Large intestine (tissue), 3 donors: ENCODE data around the gene TMEM121. TPM values are rescaled to one million over a fixed set of nuclear protein-coding genes. Genes with fewer than 3 reads are reported as not detected.
"Not testable (repeated sequence)": the region's sequence is repeated elsewhere in the genome, so short reads cannot be mapped to it uniquely, and the experiment has no call there.

Experiments used
- DNase-seq, 2 donors: peaks; one replicate each; pipeline versions ENCODE4 v3.0.0 to v3.0.0-alpha.2; 2013
- H3K27ac ChIP-seq: one replicate; pipeline ENCODE4 v1.5.1; 2013; ENCODE audit warnings: low read length
- H3K27me3 ChIP-seq: 2 replicates; pipeline ENCODE4 v1.6.1; 2013; ENCODE audit warnings: low read length; ENCODE audit not compliant: control insufficient read depth, insufficient read depth
- H3K36me3 ChIP-seq: 2 replicates; pipeline ENCODE4 v1.6.1; 2013; ENCODE audit warnings: low read length; ENCODE audit not compliant: control insufficient read depth, insufficient read depth
- H3K4me1 ChIP-seq: one replicate; pipeline ENCODE4 v1.6.1; 2013; ENCODE audit warnings: low read length; ENCODE audit not compliant: control insufficient read depth, insufficient read depth
- H3K4me3 ChIP-seq: one replicate; pipeline ENCODE4 v1.5.1; 2013; ENCODE audit warnings: low read length
- H3K9me3 ChIP-seq: one replicate; pipeline ENCODE4 v1.6.1; 2013; ENCODE audit warnings: mild to moderate bottlenecking, low read depth, low read length, moderate library complexity; ENCODE audit not compliant: control insufficient read depth
- WGBS: methylation state at CpG from one replicate; pipeline ENCODE4 v1.1.5; 2013; ENCODE audit warnings: low lambda C conversion rate; ENCODE audit not compliant: insufficient coverage; 5-methylcytosine and 5-hydroxymethylcytosine counted together
- polyA plus RNA-seq: library from polyadenylated mRNA; unstranded; fragments of 120-200 nt; gene quantifications from one replicate; pipeline ENCODE4 v1.2.1, GENCODE V29; 2013

TMEM121 gene
- polyA plus RNA-seq, 1 donor, result 3.0 TPM

DNA sequence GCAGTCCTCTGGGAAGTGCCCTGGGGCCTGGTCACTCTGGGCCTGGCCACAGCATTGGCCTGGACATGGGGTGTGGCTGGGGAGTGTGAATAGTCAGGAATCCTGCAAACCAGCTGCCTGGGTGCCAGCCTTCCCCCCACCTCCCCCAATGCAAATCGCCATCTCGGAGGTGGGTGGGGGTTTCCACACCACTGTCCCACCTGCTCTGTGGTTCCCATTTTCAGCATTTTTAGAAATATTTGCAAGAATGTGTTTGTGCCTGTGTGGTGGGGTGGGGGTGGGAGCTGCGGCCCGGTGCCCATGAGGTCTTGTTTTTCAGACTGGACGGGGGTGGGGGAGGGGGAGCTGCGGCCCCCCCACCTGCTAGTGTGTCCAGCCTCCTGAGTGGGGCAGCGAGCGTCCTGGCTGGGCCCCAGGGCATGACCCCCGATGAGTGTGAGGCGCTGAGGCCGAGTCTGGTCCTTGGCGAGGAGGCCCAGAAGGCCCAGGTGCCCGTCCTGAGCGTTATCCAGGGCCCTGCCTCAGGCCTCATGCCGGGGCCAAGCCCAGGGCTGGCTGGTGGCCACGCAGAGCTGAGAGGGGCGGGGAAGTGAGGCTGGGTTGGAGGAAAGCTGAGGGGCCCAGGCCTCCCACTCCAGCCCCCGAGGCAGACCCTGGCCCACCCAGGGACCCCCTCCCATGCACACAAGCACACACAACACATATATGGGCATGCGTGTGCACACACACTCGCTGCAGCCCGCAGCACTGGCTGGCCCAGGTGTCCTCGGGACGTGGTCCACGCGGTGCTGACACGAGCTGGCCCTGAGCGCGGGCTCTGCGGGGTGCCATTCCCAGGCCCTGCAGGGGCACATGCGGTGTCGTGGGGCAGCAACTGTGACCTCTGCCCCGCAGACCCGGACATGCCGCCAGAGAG lies 40.1 kb downstream of the TMEM121 start:
- no CpG with 5 or more reads among the region's 34 CpGs for WGBS

DNA sequence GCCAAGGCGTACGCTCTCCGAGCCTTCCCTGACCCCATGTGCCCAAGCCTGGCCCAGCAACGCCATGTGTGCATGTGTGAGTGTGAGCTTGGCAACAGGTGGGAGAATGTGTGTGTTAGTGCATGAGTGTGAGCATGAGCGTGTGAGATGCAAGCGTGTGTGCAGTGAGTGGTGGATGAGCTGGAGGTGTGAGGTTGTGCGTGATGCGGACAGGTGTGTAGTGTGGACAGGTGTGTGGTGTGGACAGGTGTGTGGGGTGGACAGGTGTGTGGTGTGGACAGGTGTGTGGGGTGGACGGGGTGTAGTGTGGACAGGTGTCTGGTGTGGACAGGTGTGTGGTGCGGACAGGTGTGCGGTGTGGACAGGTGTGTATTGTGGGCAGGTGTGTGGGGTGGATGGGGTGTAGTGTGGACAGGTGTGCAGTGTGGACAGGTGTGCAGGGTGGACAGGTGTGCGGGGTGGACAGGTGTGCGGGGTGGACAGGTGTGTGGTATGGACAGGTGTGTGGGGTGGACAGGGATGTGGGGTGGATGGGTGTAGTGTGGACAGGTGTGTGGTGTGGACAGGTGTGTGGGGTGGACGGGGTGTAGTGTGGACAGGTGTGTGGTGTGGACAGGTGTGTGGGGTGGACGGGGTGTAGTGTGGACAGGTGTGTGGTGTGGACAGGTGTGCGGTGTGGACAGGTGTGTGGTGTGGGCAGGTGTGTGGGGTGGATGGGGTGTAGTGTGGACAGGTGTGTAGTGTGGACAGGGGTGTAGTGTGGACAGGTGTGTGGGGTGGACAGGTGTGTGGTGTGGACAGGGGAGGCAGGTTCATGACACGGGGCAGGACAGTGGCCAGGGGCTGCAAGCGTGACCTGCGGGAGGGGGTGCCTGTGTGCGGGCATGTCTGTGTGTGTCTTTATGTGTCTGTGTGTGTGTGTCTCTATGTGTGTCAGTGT lies 41.1 kb downstream of the TMEM121 start:
- WGBS, result 100% methylated on average over 3 of the region's 20 CpGs
- not testable (repeated sequence) for H3K27ac ChIP-seq, DNase-seq, H3K36me3 ChIP-seq, H3K4me1 ChIP-seq, H3K27me3 ChIP-seq, H3K4me3 ChIP-seq
- H3K9me3 ChIP-seq, result peaks cover 28% of the 10 kb centered on the region

More for the DNA sequence above, 40.1 kb downstream of the TMEM121 start:
- H3K9me3 ChIP-seq, result peaks cover 28% of the 10 kb centered on the region
- not testable (repeated sequence) for H3K27me3 ChIP-seq, H3K4me1 ChIP-seq, H3K36me3 ChIP-seq, H3K27ac ChIP-seq, H3K4me3 ChIP-seq, DNase-seq

DNA sequence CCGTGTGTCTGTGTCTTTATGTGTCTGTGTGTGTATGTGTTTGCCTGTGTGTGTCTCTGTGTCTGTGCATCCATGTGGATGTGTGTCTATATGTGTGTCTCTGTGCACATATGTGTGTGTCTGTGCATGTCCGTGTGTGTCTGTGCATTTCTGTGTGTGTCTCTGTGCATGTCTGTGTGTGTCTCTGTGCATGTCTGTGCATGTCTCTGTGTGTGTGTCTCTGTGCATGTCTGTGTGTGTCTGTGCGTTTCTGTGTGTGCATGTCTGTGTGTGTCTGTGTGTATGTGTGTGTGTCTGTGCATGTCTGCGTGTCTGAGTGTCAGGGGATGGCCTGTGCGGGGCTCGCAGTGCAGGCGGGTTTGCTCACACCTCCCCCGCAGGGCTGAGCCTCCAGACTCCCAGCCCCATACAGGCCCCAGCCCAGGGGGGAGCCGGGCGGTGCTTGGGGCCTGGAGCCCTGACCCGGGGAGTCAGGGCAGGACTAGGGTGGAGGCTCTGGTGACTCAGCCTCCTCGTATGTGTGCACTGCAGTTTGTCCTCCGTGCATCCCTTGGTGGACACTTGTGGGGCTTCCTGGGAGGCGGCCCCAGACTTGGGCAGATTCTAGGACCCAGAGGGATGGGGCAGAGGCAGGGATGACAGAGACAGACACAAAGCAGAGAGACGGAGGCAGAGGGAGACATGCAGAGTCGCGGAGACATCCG lies 41.9 kb downstream of the TMEM121 start:
- H3K36me3 ChIP-seq, H3K27ac ChIP-seq, DNase-seq, H3K4me1 ChIP-seq, H3K27me3 ChIP-seq, H3K4me3 ChIP-seq: not testable (repeated sequence)
- peaks cover 27% of the 10 kb centered on the region for H3K9me3 ChIP-seq
- no CpG with 5 or more reads among the region's 18 CpGs for WGBS

DNA sequence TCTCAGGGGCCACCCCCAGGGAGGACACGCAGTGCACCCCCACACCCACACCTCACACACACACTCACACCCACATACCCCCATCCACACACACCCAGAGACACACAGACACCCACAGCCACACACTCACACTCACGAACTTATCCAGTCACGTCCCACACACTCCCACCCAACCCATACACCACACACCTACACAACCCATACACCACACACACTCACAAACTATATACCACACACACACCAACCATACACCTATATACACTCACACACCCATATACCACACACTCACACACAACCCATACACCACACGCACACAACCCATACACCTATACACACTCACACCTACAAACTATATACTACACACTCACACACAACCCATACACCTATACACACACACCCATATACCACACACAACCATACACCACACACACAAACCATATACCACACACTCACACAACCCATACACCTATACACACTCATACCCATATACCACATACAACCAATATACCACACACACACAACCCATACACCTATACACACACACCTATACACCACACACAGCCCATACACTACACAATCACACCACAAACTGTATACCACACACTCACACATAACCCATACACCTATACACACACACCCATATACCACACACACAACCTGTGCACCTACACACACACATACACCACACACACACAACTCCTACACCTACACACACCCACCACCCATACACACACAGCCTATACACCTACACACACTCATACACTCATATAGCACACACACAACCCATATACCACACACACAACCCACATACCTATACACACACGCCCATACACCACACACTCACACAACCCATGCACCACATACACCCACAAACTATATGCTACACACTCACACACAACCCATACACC lies 42.7 kb downstream of the TMEM121 start:
- H3K4me1 ChIP-seq, result no peaks in the 10 kb centered on the region
- no peaks in the 10 kb centered on the region for H3K27me3 ChIP-seq
- no peak for DNase-seq
- no peak overlapping the region for H3K27ac ChIP-seq
- H3K36me3 ChIP-seq, result no peaks in the 10 kb centered on the region
- 100% methylated on average over 1 of the region's 5 CpGs for WGBS
- H3K4me3 ChIP-seq, result no peak overlapping the region
- H3K9me3 ChIP-seq, result peaks cover 26% of the 10 kb centered on the region

DNA sequence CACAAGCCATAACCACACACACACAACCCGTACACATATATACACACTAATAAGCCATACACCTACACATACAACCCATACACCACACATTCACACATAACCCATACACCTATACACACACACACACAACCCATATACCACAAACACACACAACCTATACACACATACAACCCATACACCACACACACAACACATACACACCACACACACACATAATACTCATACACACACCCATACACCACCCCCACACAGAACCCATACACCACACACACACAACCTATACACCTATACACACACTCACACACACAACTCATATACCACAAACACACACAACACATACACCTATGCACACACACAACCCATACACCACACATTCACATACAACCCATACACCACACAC lies 44.1 kb downstream of the TMEM121 start:
- no peak for DNase-seq
- H3K27ac ChIP-seq, result no peak overlapping the region
- H3K27me3 ChIP-seq, result no peaks in the 10 kb centered on the region
- no peaks in the 10 kb centered on the region for H3K4me1 ChIP-seq
- H3K36me3 ChIP-seq, result no peaks in the 10 kb centered on the region
- H3K9me3 ChIP-seq, result peaks cover 26% of the 10 kb centered on the region
- WGBS, result no CpG with 5 or more reads among the region's 1 CpG
- no peak overlapping the region for H3K4me3 ChIP-seq

DNA sequence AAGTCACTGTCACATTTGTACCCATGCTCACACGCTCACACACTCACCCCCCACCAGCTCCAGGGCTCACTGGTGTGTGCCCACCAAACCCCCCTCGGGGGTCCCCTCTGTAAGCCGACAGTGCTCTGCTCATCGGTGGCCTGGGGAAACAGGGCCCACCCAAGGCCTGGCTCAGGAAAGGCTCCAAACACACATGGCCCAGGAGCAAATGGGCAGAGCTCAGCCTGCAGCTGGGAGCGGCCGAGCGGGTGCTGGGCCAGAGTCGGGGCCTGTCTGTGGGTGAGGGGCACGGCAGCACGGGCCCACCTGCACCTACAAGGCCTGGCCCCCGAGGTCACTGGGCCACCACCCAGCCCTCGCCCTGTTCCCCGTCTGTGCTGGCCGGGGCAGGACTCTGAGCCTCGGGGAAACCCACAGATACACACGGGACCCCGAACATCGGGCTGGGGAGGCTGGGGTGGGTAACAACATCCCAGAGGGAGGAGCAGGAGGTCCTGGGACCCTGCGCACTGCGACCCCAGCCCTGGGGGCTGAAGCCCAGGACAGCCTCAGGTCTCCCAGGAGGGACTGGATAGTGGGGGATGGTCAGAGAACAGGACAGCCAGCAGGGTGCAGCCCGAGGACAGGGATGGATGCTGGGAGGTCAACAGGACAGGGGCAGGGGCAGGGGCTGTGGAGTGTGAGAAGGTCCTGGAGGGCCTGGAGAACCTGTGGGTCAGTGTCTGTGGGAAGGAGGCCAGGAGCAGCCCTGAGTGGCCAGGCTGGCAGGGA lies 45.0 kb downstream of the TMEM121 start:
- WGBS, result no CpG with 5 or more reads among the region's 21 CpGs
- not testable (repeated sequence) for H3K27me3 ChIP-seq, DNase-seq, H3K4me1 ChIP-seq, H3K36me3 ChIP-seq, H3K27ac ChIP-seq, H3K4me3 ChIP-seq
- peaks cover 26% of the 10 kb centered on the region for H3K9me3 ChIP-seq

DNA sequence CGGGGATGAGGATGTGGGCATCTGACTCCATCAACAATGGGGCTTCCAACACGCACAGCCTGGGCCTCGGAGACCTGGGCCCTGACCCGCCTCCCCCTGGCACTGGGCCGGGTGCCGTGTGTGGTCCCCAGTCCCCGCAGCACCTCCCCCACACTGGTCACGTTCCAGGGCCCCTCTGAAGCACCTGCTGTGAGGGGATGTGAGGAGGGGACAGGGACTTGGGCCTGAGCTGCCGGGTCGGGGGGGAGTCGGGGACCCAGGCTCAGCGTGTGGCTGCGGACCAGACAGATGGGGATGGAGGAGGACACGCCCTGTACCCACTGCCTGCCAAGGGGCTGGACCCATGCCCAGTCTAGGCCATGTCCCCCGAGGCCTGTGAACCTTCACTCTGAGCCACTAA lies 45.7 kb downstream of the TMEM121 start:
- not testable (repeated sequence) for H3K27me3 ChIP-seq, H3K4me1 ChIP-seq, H3K4me3 ChIP-seq, DNase-seq, H3K27ac ChIP-seq, H3K36me3 ChIP-seq
- WGBS, result no CpG with 5 or more reads among the region's 15 CpGs
- H3K9me3 ChIP-seq, result peaks cover 26% of the 10 kb centered on the region

DNA sequence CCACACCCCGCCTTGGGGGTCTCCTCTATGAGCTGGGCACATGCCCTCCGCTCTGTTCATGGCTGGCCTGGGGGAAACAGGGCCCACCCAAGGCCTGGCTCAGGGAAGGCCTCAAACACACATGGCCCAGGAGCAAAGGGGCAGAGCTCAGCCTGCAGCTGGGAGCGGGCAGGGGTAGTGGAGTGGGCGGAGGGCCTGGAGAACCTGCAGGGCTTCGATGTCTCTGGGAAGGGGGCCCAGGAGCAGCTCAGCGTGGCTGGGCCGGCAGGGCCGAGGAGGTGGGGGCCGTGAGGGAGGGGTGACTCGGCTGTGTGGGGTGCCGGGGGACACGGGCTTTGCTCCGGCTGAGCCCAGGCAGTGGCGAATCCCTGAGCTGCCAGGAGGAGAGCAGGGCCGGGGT lies 47.5 kb downstream of the TMEM121 start:
- not testable (repeated sequence) for H3K27me3 ChIP-seq, H3K27ac ChIP-seq, H3K4me3 ChIP-seq, H3K36me3 ChIP-seq, DNase-seq, H3K4me1 ChIP-seq
- H3K9me3 ChIP-seq, result peaks cover 30% of the 10 kb centered on the region
- WGBS, result no CpG with 5 or more reads among the region's 15 CpGs

DNA sequence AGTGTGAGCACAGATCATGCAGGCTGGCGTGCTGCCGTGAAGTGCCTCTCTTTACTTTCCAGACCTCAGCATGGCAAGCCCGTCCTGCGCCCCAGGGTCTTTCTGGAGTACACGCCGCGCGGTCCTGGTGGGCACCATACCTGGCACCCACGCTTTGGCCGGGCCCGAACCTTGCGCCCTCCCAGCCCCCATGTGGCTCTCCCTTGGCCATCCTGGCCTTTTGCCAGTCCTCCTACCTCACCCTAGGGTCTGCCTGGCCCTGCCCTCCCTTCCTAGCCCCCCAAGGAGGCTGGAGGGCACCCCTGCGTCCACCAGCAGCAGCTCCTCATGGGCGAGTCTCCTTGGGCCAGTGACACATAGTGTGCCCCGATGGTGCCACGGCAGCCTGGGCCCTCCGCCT lies 48.0 kb downstream of the TMEM121 start:
- H3K4me1 ChIP-seq, H3K4me3 ChIP-seq, H3K27me3 ChIP-seq, H3K27ac ChIP-seq, DNase-seq, H3K36me3 ChIP-seq: not testable (repeated sequence)
- no CpG with 5 or more reads among the region's 17 CpGs for whole genome bisulfite sequencing
- H3K9me3 ChIP-seq, result peaks cover 24% of the 10 kb centered on the region
